Stomach (tissue), 4 donors: ENCODE measurements around the gene ELOVL1.

Experiments used
- CTCF ChIP-seq, 7 experiments: fragments of 450-650 bp in 4 of 7; fragments of 200-600 bp in 3 of 7; sonication (generic) in 3 of 7; IDR thresholded peaks; one replicate each; pipeline ENCODE4 v1.5.1; 2016 to 2019; ENCODE audit warnings: antibody characterized with exemption in 7 of 7, control low read depth in 2 of 7, mild to moderate bottlenecking in 1 of 7
- EP300 ChIP-seq: sonication (generic); formaldehyde crosslinking; IDR thresholded peaks from one replicate; pipeline ENCODE4 v1.6.1; 2017; ENCODE audit warnings: antibody characterized with exemption
- POLR2AphosphoS5 ChIP-seq, 3 donors: sonication (generic); formaldehyde crosslinking; IDR thresholded peaks; one replicate each; pipeline ENCODE4 v1.6.1; 2016; ENCODE audit warnings: antibody characterized with exemption in 3 of 3

GRCh38 chr1:43349594-43350306 is 18.1 kb downstream of the ELOVL1 start:
- no peak for TF ChIP-seq POLR2AphosphoS5 (IDR thresholded peaks at IDR 0.05)
- no peak for TF ChIP-seq CTCF (IDR thresholded peaks at IDR 0.05)
- TF ChIP-seq EP300 = no peak
